Gastrocnemius medialis (tissue), 4 donors: ENCODE measurements around the gene ASXL1. TPM values are rescaled to one million over a fixed set of nuclear protein-coding genes. Genes with fewer than 3 reads are reported as not detected.

Experiments
- ATAC-seq, 2 donors: fragments of 150-250 bp; one replicate each; pipeline ENCODE4 v1.9.1; 2016
- DNase-seq, 2 donors: peaks; one replicate each; pipeline ENCODE4 v3.0.0-alpha.2; 2019
- H3K27ac ChIP-seq, 4 donors: fragments of 200-600 bp; sonication (generic); 1 replicate in 1 of 4; 2 replicates in 3 of 4; pipeline ENCODE4 v1.5.1; 2016 to 2018; ENCODE audit warnings: mild to moderate bottlenecking in 2 of 4, moderate library complexity in 1 of 4
- H3K27me3 ChIP-seq, 3 donors: fragments of 200-600 bp; sonication (generic) in 2 of 3; 1 replicate in 1 of 3; 2 replicates in 2 of 3; pipeline versions ENCODE4 v1.5.1 to v1.6.0; 2016 to 2019; ENCODE audit warnings: mild to moderate bottlenecking in 1 of 3, moderate library complexity in 1 of 3
- H3K36me3 ChIP-seq, 2 donors: fragments of 200-600 bp; sonication (generic) in 1 of 2; one replicate each; pipeline ENCODE4 v1.5.1; 2017 to 2018
- H3K4me1 ChIP-seq, 2 donors: fragments of 200-600 bp; sonication (generic) in 1 of 2; one replicate each; pipeline ENCODE4 v1.5.1; 2016 to 2017; ENCODE audit warnings: mild to moderate bottlenecking in 2 of 2
- H3K4me3 ChIP-seq, 4 donors: fragments of 200-600 bp; sonication (generic) in 3 of 4; 1 replicate in 1 of 4; 2 replicates in 3 of 4; pipeline ENCODE4 v1.5.1; 2016 to 2019; ENCODE audit warnings: mild to moderate bottlenecking in 2 of 4
- H3K9me3 ChIP-seq, 3 donors: fragments of 200-600 bp; sonication (generic) in 2 of 3; 1 replicate in 1 of 3; 2 replicates in 2 of 3; pipeline ENCODE4 v1.5.1; 2016 to 2019
- POLR2A ChIP-seq, 2 donors: fragments of 450-650 bp; IDR thresholded peaks; one replicate each; pipeline ENCODE4 v1.6.1; 2017; ENCODE audit warnings: antibody characterized with exemption in 2 of 2, mild to moderate bottlenecking in 2 of 2, moderate library complexity in 2 of 2
- in situ Hi-C, 4 donors: fragments of 200-750 bp; cut with MboI; loops; one replicate each; pipeline versions ENCODE4 v1.15.0 to v1.8.0; 2017; ENCODE audit warnings: low sequenced_read_pairs in 4 of 4
- intact Hi-C: fragments of 100-400 bp; cut with DNase I; formaldehyde crosslinking; loops from one replicate; pipeline ENCODE4 v1.15.1; 2023; ENCODE audit warnings: low total_unique reads
- total RNA-seq, 4 donors: library from RNA; depleted of rRNA; stranded (reverse); fragments of >200 nt; gene quantifications; one replicate each; pipeline versions ENCODE4 v1.1.0 to v1.2.3, GENCODE V29; 2016
- TF ChIP-seq, protein P1 (sequence below), 5 experiments: fragments of 450-650 bp in 3 of 5; fragments of 200-600 bp in 2 of 5; sonication (generic) in 2 of 5; IDR thresholded peaks in 4 of 5; conservative IDR thresholded peaks in 1 of 5; 1 replicate in 4 of 5; 2 replicates in 1 of 5; pipeline ENCODE4 v1.5.1; 2016 to 2019; ENCODE audit warnings: antibody characterized with exemption in 5 of 5, mild to moderate bottlenecking in 3 of 5, moderate library complexity in 3 of 5

ASXL1 gene
- total RNA-seq, 4 donors from 2014 or later = 21.8 to 36.6 (median 28.4) TPM

DNA sequence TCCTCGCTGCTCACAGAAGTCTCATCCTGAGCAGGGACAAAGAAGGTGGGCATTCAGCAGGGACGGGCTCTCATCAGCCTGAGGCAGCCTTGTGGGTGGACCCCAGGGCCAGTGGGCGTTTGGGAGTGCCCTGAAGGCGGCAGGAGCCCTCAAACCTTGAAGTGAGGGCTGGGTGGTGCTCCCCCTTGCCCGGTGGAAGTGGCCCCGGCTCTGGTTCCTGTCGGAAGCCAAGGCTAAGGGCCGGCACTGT, 116.5 kb downstream of the ASXL1 start:
- ATAC-seq (no peak), DNase-seq (no peak)
- in situ Hi-C loops = no loop called here
- peak overlapping the region; percentile 63 to 75 (median 68) for H3K27ac ChIP-seq
- intact Hi-C loops = no loop called here
- no peaks in the 10 kb centered on the region for H3K9me3 ChIP-seq
- peaks cover 18 to 26% of the 10 kb centered on the region in 2 donors for H3K4me1 ChIP-seq
- no peak for TF ChIP-seq POLR2A (IDR thresholded peaks at IDR 0.05)
- TF ChIP-seq, protein P1, sequence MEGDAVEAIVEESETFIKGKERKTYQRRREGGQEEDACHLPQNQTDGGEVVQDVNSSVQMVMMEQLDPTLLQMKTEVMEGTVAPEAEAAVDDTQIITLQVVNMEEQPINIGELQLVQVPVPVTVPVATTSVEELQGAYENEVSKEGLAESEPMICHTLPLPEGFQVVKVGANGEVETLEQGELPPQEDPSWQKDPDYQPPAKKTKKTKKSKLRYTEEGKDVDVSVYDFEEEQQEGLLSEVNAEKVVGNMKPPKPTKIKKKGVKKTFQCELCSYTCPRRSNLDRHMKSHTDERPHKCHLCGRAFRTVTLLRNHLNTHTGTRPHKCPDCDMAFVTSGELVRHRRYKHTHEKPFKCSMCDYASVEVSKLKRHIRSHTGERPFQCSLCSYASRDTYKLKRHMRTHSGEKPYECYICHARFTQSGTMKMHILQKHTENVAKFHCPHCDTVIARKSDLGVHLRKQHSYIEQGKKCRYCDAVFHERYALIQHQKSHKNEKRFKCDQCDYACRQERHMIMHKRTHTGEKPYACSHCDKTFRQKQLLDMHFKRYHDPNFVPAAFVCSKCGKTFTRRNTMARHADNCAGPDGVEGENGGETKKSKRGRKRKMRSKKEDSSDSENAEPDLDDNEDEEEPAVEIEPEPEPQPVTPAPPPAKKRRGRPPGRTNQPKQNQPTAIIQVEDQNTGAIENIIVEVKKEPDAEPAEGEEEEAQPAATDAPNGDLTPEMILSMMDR (IDR thresholded peaks at IDR 0.05 in 4 of 5, conservative IDR thresholded peaks at IDR 0.05 in 1 of 5) = no peak
- H3K4me3 ChIP-seq = peak overlapping the region; percentile 16 to 43 (median 30)
- no peaks in the 10 kb centered on the region for H3K36me3 ChIP-seq
- H3K27me3 ChIP-seq = peaks cover 0 to 7% (median 0%) of the 10 kb centered on the region in 3 donors

- H3K4me1 ChIP-seq = peaks cover 18 to 26% of the 10 kb centered on the region in 2 donors
- ATAC-seq (peak; percentile 59 to 65), DNase-seq (peak; percentile 42 to 50)
- H3K27me3 ChIP-seq = peaks cover 0 to 7% (median 0%) of the 10 kb centered on the region in 3 donors
- H3K36me3 ChIP-seq = no peaks in the 10 kb centered on the region
- in situ Hi-C loops (no loop called here), intact Hi-C loops (no loop called here)
- H3K4me3 ChIP-seq = peak overlapping the region; percentile 16 to 43 (median 30)
- TF ChIP-seq, protein P1 (IDR thresholded peaks at IDR 0.05 in 4 of 5, conservative IDR thresholded peaks at IDR 0.05 in 1 of 5) = no peak
- TF ChIP-seq POLR2A (IDR thresholded peaks at IDR 0.05) = no peak
- peak overlapping the region; percentile 63 to 75 (median 68) for H3K27ac ChIP-seq
- H3K9me3 ChIP-seq = no peaks in the 10 kb centered on the region
These were observed 117.1 kb downstream of the ASXL1 start for GRCh38 chr20:32474967-32475811.

GRCh38 chr20:32476684-32477593, 118.8 kb downstream of the ASXL1 start:
- H3K4me3 ChIP-seq = no peak overlapping the region
- peak overlapping the region in 2 of 4 donors; percentile 67 to 75 for H3K27ac ChIP-seq
- peaks cover 21 to 24% of the 10 kb centered on the region in 2 donors for H3K4me1 ChIP-seq
- DNase-seq = no peak
- no peak for ATAC-seq
- intact Hi-C loops = no loop called here
- no peaks in the 10 kb centered on the region for H3K9me3 ChIP-seq
- no peaks in the 10 kb centered on the region for H3K36me3 ChIP-seq
- in situ Hi-C loops = no loop called here
- no peak for TF ChIP-seq POLR2A (IDR thresholded peaks at IDR 0.05)
- TF ChIP-seq, protein P1 (IDR thresholded peaks at IDR 0.05 in 4 of 5, conservative IDR thresholded peaks at IDR 0.05 in 1 of 5) = no peak
- peaks cover 0 to 7% (median 0%) of the 10 kb centered on the region in 3 donors for H3K27me3 ChIP-seq

DNA sequence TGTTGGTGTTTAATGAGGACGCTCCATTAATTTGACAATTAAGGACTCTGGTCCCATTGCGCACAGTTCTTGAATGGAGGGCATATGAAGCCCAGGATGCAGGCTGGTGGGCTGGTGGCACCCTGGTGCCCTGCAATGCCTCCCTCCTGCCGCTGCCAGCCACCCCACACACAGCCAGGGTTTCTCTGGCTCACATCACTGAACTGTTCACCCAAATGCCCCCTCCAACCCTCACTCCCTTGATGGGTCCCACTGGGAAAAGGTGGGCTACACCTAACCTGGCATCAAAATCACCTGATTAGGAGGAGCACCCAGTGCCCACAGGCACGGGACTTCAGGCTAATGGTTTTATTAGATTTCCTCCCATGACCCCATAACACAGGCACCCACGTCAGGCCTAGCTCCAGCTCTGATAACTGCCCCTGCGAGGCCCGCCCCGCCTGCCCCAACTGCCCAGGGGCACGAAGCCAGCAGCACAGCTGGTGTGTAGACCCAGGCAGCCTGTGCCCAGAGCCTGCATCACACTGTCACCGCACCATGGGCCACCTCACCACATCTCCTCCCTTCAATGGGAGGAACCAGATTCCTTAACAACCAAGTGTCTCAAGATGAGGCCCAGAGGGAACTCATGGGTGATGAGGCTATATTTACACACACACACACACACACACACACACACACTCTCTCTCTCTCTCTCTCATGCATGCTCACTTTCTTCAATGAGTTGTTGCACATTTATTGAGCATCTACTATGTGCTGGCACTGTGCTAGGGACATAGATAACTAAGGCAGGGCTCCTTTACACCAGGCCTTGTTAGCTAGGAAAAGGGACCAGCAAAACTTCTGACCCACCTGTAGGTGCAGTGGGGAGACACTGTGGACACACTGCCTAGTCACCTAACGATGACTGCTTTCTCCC, 119.7 kb downstream of the ASXL1 start:
- intact Hi-C loops (no loop called here), in situ Hi-C loops (no loop called here)
- Histone ChIP-seq H3K36me3 (no peaks in the 10 kb centered on the region), H3K27ac (no peak overlapping the region), H3K4me3 (no peak overlapping the region), H3K9me3 (no peaks in the 10 kb centered on the region), H3K4me1 (peaks cover 21 to 24% of the 10 kb centered on the region in 2 donors), H3K27me3 (peaks cover 0 to 7% (median 0%) of the 10 kb centered on the region in 3 donors)
- no peak for DNase-seq
- no peak for ATAC-seq
- TF ChIP-seq, protein P1 (IDR thresholded peaks at IDR 0.05 in 4 of 5, conservative IDR thresholded peaks at IDR 0.05 in 1 of 5) = no peak
- no peak for TF ChIP-seq POLR2A (IDR thresholded peaks at IDR 0.05)
